ENCODE results near the gene SLC29A4.

- no peak for TF ChIP-seq POLR2A (IDR thresholded peaks at IDR 0.05)
- TF ChIP-seq, protein P1, sequence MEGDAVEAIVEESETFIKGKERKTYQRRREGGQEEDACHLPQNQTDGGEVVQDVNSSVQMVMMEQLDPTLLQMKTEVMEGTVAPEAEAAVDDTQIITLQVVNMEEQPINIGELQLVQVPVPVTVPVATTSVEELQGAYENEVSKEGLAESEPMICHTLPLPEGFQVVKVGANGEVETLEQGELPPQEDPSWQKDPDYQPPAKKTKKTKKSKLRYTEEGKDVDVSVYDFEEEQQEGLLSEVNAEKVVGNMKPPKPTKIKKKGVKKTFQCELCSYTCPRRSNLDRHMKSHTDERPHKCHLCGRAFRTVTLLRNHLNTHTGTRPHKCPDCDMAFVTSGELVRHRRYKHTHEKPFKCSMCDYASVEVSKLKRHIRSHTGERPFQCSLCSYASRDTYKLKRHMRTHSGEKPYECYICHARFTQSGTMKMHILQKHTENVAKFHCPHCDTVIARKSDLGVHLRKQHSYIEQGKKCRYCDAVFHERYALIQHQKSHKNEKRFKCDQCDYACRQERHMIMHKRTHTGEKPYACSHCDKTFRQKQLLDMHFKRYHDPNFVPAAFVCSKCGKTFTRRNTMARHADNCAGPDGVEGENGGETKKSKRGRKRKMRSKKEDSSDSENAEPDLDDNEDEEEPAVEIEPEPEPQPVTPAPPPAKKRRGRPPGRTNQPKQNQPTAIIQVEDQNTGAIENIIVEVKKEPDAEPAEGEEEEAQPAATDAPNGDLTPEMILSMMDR (IDR thresholded peaks at IDR 0.05): no peak
These were observed 4.2 kb downstream of the SLC29A4 start for GRCh38 chr7:5286933-5287332.
